CD4-positive, alpha-beta memory T cell (primary cell): ENCODE results near the gene TMEM141. TPM values are rescaled to one million over a fixed set of nuclear protein-coding genes. Genes with fewer than 3 reads are reported as not detected.

ENCODE experiments used
- CTCF ChIA-PET: fragments of 350-600 bp; sonication (Branson Sonifier 250); formaldehyde crosslinking; loops from one replicate; lab custom pipeline; 2021; ENCODE audit warnings: inconsistent platforms; ENCODE audit not compliant: partially characterized antibody; lab: Charles Lee
- POLR2A ChIA-PET: fragments of 350-600 bp; sonication (Branson Sonifier 250); formaldehyde crosslinking; loops from one replicate; lab custom pipeline; 2021; ENCODE audit not compliant: partially characterized antibody; lab: Charles Lee
- DNase-seq, 5 donors: peaks; one replicate each; pipeline versions ENCODE4 v3.0.0 to v3.0.0-alpha.2; 2020 to 2022; ENCODE audit warnings: mixed read lengths in 1 of 5
- H3K27ac ChIP-seq: one replicate; pipeline ENCODE4 v1.7.0; 2013; ENCODE audit warnings: low read depth, low read length
- H3K27me3 ChIP-seq: 2 replicates; pipeline ENCODE4 v1.7.0; 2013; ENCODE audit warnings: mild to moderate bottlenecking, low read length, moderate library complexity; ENCODE audit not compliant: insufficient read depth
- H3K36me3 ChIP-seq: 2 replicates; pipeline ENCODE4 v1.7.0; 2013; ENCODE audit warnings: mild to moderate bottlenecking, low read length, moderate library complexity; ENCODE audit not compliant: insufficient read depth
- H3K4me1 ChIP-seq: 2 replicates; pipeline ENCODE4 v1.7.0; 2013; ENCODE audit warnings: mild to moderate bottlenecking, low read length, moderate library complexity; ENCODE audit not compliant: insufficient read depth
- H3K4me3 ChIP-seq, 2 donors: one replicate each; pipeline ENCODE4 v1.7.0; 2013; ENCODE audit warnings: low read length in 2 of 2, mild to moderate bottlenecking in 1 of 2
- H3K9me3 ChIP-seq, 2 donors: one replicate each; pipeline ENCODE4 v1.7.0; 2013; ENCODE audit warnings: low read length in 2 of 2, control low read depth in 1 of 2; ENCODE audit not compliant: control insufficient read depth in 1 of 2
- H3K27ac Mint-ChIP-seq, 7 donors: one replicate each; pipeline ENCODE4 v1.8.0; 2020 to 2021; ENCODE audit warnings: mixed read lengths in 7 of 7, mild to moderate bottlenecking in 6 of 7, inconsistent platforms in 3 of 7, moderate library complexity in 3 of 7
- H3K27me3 Mint-ChIP-seq, 2 donors: one replicate each; pipeline ENCODE4 v1.8.0; 2020 to 2021; ENCODE audit warnings: mixed read lengths in 2 of 2
- H3K36me3 Mint-ChIP-seq, 2 donors: one replicate each; pipeline ENCODE4 v1.8.0; 2020 to 2021; ENCODE audit warnings: mixed read lengths in 2 of 2, inconsistent platforms in 1 of 2, mild to moderate bottlenecking in 1 of 2
- H3K4me1 Mint-ChIP-seq, 4 donors: one replicate each; pipeline ENCODE4 v1.8.0; 2020 to 2021; ENCODE audit warnings: mixed read lengths in 4 of 4, mild to moderate bottlenecking in 1 of 4
- H3K4me3 Mint-ChIP-seq, 8 donors: one replicate each; pipeline ENCODE4 v1.8.0; 2020 to 2021; ENCODE audit warnings: mixed read lengths in 8 of 8, mild to moderate bottlenecking in 7 of 8, moderate library complexity in 6 of 8, inconsistent platforms in 3 of 8
- H3K9me3 Mint-ChIP-seq, 8 donors: one replicate each; pipeline ENCODE4 v1.8.0; 2020 to 2021; ENCODE audit warnings: mixed read lengths in 8 of 8, mild to moderate bottlenecking in 5 of 8, inconsistent platforms in 3 of 8, moderate library complexity in 1 of 8
- intact Hi-C: fragments of 100-400 bp; cut with micrococcal nuclease; formaldehyde crosslinking; loops from one replicate; pipeline ENCODE4 v1.15.1; 2023
- polyA plus RNA-seq, 2 donors: library from polyadenylated mRNA; unstranded; fragments of 300-500 nt; fragmentation: Illumina TruSeq; gene quantifications; one replicate each; pipeline ENCODE4 v1.2.3, GENCODE V29; 2021
- total RNA-seq, 2 experiments: library from RNA; stranded (reverse); gene quantifications; one replicate each; pipeline ENCODE4 v1.2.3, GENCODE V29; 2021

Gene TMEM141
- total and polyA plus RNA-seq, 4 experiments from 2014 or later, result 34.3 to 53.4 (median 44.7) TPM

DNA sequence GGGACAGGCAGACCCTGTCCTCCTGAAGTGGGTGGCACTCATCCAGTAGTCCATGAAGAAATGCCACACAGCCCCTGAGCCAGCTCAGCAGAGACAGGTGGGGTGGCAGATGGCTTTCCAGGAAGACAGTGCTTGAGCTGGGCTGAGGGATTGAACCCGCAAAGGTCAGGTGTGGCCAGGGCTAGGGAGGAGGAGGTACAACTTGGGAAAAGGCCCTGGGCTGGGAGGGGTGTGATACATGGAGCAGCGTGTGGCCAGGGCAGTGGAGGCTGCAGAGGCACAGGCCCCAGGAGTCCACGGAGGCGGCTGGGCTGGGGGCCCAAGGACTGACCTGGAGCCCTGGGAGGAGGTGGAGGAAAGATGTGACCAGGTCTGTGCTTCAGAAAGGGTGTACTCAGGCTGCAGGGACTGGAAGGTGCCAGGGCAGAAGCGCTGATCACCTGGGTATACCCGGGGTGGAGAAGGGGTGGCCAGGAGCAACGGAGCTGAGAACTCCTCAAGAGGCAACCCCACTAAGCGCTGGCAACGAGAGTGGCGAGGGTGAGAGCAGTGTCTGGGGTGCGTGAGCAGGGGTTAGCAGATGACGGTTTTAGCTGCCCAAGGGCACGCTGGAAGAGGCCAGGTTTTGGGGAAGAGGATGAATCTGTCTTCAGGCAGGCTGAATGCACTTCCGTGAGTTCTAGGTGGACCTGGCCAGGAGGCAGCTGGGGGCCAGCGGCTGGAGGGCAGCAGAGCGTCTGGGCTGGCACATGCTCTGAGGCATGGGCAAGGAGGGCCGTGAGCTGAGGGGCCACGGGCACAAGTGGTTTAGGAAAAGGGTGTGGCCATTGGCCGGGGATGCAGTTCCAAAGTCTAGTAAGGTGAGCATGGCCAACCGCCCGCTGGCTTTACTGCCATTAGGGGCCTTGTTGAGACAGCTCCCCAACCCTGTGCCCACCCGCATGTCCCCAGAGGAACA is 12.7 kb downstream of the TMEM141 start:
- Mint-ChIP-seq H3K27ac (peak overlapping the region in 2 of 7 donors; percentile 51 to 66), H3K36me3 (peaks cover 0 to 8% of the 10 kb centered on the region in 2 donors), H3K4me1 (peaks cover 13 to 48% (median 28%) of the 10 kb centered on the region in 4 donors), H3K4me3 (peak overlapping the region in 2 of 8 donors; percentile 24 to 61), H3K27me3 (peaks cover 0 to 1% of the 10 kb centered on the region in 2 donors), H3K9me3 (no peaks in the 10 kb centered on the region)
- H3K9me3 ChIP-seq, result no peaks in the 10 kb centered on the region
- POLR2A ChIA-PET, result interaction anchor here (0.5 kb wide), 1 partner anchor 136 kb away, joined by 3 read pairs; no protein-coding TSS in a partner anchor
- H3K4me3 ChIP-seq, result no peak overlapping the region
- no peaks in the 10 kb centered on the region for H3K36me3 ChIP-seq
- intact Hi-C loops, result no loop called here
- no peaks in the 10 kb centered on the region for H3K27me3 ChIP-seq
- no peak for DNase-seq
- CTCF ChIA-PET, result interaction anchor here (0.8 to 2.1 kb wide), 3 partner anchors 11 to 232 kb away, joined by 3 to 13 read pairs (median 6); partner anchors contain the start of gene AJM1
- H3K4me1 ChIP-seq, result peaks cover 45% of the 10 kb centered on the region
- no peak overlapping the region for H3K27ac ChIP-seq

DNA sequence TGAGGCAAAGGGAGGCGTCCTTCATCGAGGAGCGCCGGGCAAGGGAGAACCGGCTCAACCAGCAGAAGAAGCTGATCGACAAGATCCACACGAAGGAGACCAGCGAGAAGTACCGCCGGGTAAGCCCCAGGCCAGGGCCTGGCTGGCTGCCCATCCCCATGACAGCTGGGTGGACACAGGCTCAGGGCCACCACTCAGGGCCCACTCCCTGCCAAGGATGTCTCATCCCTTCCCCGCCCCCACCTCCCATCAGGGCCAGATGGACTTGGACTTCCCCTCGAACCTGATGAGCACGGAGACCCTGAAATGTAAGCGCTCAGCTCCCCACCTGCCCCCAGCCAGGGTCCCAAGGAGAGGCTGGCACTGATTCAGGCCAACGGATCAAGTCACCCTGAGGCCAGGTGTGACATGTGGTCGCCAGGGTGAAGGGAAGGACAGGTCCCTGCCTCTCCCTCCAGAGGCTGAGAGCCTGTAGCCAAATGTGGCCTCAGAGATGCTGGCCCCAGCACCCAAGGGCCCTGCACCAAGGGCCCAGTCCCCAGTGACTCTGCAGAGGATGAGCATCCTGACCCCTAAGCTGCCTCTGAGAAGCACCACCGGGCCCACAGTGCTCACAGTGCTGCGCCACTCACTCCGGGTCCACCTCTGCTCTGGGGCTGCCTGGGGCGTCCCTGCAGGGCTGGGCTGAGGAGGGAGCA is 13.5 kb downstream of the TMEM141 start:
- Histone ChIP-seq H3K4me1 (peaks cover 45% of the 10 kb centered on the region), H3K27ac (no peak overlapping the region), H3K4me3 (no peak overlapping the region), H3K36me3 (no peaks in the 10 kb centered on the region), H3K9me3 (no peaks in the 10 kb centered on the region), H3K27me3 (no peaks in the 10 kb centered on the region)
- intact Hi-C loops, result loop anchor here (5.0 kb wide), 1 partner anchor 38 kb away; the partner anchor contains the start of gene AJM1
- no peak overlapping the region for H3K27ac Mint-ChIP-seq
- CTCF ChIA-PET, result interaction anchor here (0.8 kb wide), 1 partner anchor 231 kb away, joined by 3 read pairs; no protein-coding TSS in a partner anchor
- peaks cover 0 to 12% of the 10 kb centered on the region in 2 donors for H3K36me3 Mint-ChIP-seq
- POLR2A ChIA-PET, result interaction anchor here (0.5 kb wide), 1 partner anchor 135 kb away, joined by 3 read pairs; no protein-coding TSS in a partner anchor
- H3K9me3 Mint-ChIP-seq, result no peaks in the 10 kb centered on the region
- H3K4me1 Mint-ChIP-seq, result peaks cover 17 to 55% (median 34%) of the 10 kb centered on the region in 4 donors
- H3K4me3 Mint-ChIP-seq, result peak overlapping the region in 1 of 8 donors; percentile 24
- peaks cover 0 to 1% of the 10 kb centered on the region in 2 donors for H3K27me3 Mint-ChIP-seq
- DNase-seq, result no peak

DNA sequence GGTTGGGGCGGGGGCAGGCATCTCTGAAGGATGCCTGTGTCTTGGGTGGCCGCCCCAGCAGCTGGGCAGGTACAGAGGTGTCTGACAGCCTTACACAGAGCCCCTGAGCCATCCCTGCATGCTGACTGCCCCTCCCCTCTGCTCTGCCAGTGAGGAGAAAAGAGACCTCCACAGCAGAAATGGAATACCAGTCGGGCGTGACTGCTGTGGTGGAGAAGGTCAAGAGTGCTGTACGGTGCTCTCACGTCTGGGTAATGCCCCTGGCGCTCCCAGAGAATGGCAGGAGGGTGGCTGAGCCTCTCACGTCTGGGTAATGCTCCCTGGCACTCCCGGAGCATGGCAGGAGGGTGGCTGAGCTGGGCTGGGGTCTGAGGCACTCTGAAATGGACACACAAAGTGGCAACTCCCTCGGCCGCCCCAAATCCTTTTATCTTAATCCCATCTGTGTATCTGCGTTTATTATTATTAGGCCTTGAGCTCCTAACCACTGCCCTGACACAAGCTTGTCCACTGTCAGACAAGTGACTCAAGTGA is 14.1 kb downstream of the TMEM141 start:
- Mint-ChIP-seq H3K27ac (peak overlapping the region in 1 of 7 donors; percentile 59), H3K27me3 (no peaks in the 10 kb centered on the region), H3K4me1 (peaks cover 16 to 57% (median 37%) of the 10 kb centered on the region in 4 donors), H3K9me3 (no peaks in the 10 kb centered on the region), H3K36me3 (peaks cover 0 to 14% of the 10 kb centered on the region in 2 donors), H3K4me3 (peak overlapping the region in 4 of 8 donors; percentile 21 to 64 (median 38))
- no peak overlapping the region for H3K4me3 ChIP-seq
- intact Hi-C loops, result loop anchor here (5.0 kb wide), 1 partner anchor 37 kb away; the partner anchor contains the start of gene AJM1
- no peaks in the 10 kb centered on the region for H3K9me3 ChIP-seq
- CTCF ChIA-PET, result interaction anchor here (0.7 to 2.3 kb wide), 5 partner anchors 11 to 230 kb away, joined by 3 to 16 read pairs (median 8); partner anchors contain the start of gene AJM1
- no peaks in the 10 kb centered on the region for H3K27me3 ChIP-seq
- POLR2A ChIA-PET, result interaction anchor here (3.5 kb wide), 1 partner anchor 13 kb away, joined by 38 read pairs; the partner anchor contains the start of gene TMEM141
- DNase-seq, result no peak
- no peak overlapping the region for H3K27ac ChIP-seq
- H3K4me1 ChIP-seq, result peaks cover 48% of the 10 kb centered on the region
- no peaks in the 10 kb centered on the region for H3K36me3 ChIP-seq

DNA sequence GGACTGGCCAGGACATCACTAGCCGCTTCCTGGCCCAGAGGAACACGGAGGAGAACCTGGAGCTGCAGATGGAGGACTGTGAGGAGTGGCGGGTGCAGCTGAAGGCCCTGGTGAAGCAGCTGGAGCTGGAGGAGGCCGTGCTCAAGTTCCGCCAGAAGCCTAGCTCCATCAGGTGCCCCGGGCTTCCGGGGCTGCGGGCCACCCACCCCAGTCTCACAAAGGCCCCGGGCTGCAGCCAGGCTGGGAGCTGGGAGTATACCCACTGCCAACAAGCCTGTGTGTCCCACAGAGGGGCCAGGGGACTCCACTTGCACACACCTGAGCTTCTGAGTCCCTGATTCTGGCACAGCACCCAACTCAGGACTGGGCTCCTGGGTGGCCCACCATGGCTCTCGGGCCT is 14.9 kb downstream of the TMEM141 start:
- H3K4me3 Mint-ChIP-seq, result peak overlapping the region in 7 of 8 donors; percentile 55 to 93 (median 88)
- Histone ChIP-seq H3K9me3 (no peaks in the 10 kb centered on the region), H3K36me3 (no peaks in the 10 kb centered on the region), H3K4me3 (no peak overlapping the region), H3K27me3 (no peaks in the 10 kb centered on the region), H3K4me1 (peaks cover 47% of the 10 kb centered on the region), H3K27ac (no peak overlapping the region)
- peaks cover 2 to 16% of the 10 kb centered on the region in 2 donors for H3K36me3 Mint-ChIP-seq
- peaks cover 14 to 53% (median 33%) of the 10 kb centered on the region in 4 donors for H3K4me1 Mint-ChIP-seq
- CTCF ChIA-PET, result interaction anchor here (0.7 to 2.3 kb wide), 5 partner anchors 11 to 229 kb away, joined by 3 to 16 read pairs (median 8); partner anchors contain the start of gene AJM1
- peak overlapping the region in 1 of 7 donors; percentile 52 for H3K27ac Mint-ChIP-seq
- no peak for DNase-seq
- no peaks in the 10 kb centered on the region for H3K27me3 Mint-ChIP-seq
- POLR2A ChIA-PET, result interaction anchor here (1.4 to 3.5 kb wide), 8 partner anchors 10 to 434 kb away, joined by 3 to 38 read pairs (median 13); partner anchors contain the start of genes FBXW5, TMEM141 and TUBB4B
- no peaks in the 10 kb centered on the region for H3K9me3 Mint-ChIP-seq
- intact Hi-C loops, result loop anchor here (2.0 to 5.0 kb wide), 2 partner anchors 15 to 36 kb away; partner anchors contain the start of genes AJM1 and TMEM141

DNA sequence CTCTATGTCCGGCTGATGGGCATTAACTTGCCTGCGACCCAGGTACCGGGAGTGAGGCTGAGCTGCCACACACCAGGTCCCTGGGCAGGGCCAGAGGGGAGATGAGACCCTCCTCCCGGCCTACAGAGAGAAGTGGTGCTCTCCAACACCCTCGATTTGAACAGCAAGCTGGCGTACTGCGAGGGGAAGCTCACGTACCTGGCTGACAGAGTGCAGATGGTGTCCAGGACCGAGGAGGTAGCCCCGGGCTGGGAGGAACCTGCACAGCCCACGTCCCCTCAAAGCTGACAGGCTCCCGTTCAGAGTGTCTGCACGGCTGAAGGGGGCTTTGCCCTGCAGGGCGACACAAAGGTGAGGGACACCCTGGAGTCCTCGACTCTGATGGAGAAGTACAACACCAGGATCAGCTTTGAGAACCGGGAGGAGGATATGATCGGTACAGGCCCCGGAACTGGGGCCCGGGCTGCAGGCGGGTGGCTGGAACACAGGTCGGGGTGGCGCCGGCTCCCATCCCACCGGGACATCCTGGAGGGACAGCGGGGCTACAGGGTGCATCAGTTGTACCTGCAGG is 15.6 kb downstream of the TMEM141 start:
- Histone ChIP-seq H3K27me3 (no peaks in the 10 kb centered on the region), H3K4me1 (peaks cover 40% of the 10 kb centered on the region), H3K9me3 (no peaks in the 10 kb centered on the region), H3K36me3 (no peaks in the 10 kb centered on the region), H3K27ac (peak overlapping the region; percentile 83), H3K4me3 (peak overlapping the region; percentile 39 to 74)
- peak overlapping the region; percentile 87 to 96 (median 94) for H3K27ac Mint-ChIP-seq
- H3K4me3 Mint-ChIP-seq, result peak overlapping the region; percentile 87 to 93 (median 90)
- peaks cover 3 to 16% of the 10 kb centered on the region in 2 donors for H3K36me3 Mint-ChIP-seq
- POLR2A ChIA-PET, result interaction anchor here (0.6 to 5.1 kb wide), 23 partner anchors 7 to 711 kb away, joined by 3 to 38 read pairs (median 6); partner anchors contain the start of genes ABCA2, CLIC3, FBXW5 and MAN1B1
- CTCF ChIA-PET, result interaction anchor here (1.9 to 2.8 kb wide), 4 partner anchors 14 to 229 kb away, joined by 8 to 16 read pairs (median 11); partner anchors contain the start of gene AJM1
- H3K27me3 Mint-ChIP-seq, result no peaks in the 10 kb centered on the region
- no peaks in the 10 kb centered on the region for H3K9me3 Mint-ChIP-seq
- peak in 1 of 5 donors; percentile 40 for DNase-seq
- H3K4me1 Mint-ChIP-seq, result peaks cover 11 to 50% (median 31%) of the 10 kb centered on the region in 4 donors
- intact Hi-C loops, result loop anchor here (2.0 to 5.0 kb wide), 2 partner anchors 16 to 36 kb away; partner anchors contain the start of genes AJM1 and TMEM141
